Measurements from ENCODE around the gene RAB20. TPM values are rescaled to one million over a fixed set of nuclear protein-coding genes. Genes with fewer than 3 reads are reported as not detected.

The RAB20 gene
- total RNA-seq (2022; extraction: Qiagen RNA extraction; ENCODE audit: low read depth) = 0.69 to 1.6 TPM (median 1.1 TPM) in 5 replicates

DNA sequence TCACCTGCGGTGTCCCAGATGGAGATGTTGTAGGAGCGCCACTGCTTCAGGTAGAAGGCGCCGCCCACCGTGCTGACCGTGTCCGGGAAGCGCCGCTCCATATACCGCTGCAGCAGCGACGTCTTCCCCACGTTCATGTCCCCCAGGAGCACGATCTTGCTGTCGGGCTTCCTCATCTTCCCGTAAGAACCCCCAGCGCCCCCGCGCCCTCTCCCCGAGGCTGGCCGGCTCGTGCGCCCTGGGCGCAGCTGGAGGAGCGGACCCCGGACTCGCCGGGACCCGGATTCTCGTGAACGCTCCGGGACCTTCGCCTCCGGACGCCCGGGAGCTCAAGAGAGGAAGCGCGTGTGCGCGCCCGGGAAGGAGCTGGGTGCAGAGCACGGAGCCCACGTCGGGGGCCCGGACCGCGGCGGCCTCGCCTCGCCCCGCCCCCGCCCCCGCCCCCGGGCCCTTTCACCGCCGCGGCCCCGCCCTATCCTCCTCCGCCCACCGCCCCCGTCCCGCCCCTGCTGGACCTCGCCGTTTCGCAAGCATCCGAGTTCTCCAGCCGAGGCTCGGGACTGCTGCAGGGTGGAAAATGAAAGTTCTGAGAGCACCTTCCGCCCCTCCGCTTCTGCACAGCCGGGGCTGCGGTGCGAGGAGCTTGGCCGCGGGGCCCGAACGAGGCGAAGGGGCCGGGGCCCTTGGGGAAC lies at the start of gene RAB20:
Gene RAB20, minus strand, starts transcription at position 379 of the 692 bp plus-strand sequence. Its CDS starts 203 bp downstream, at position 176.

Other genes starting within 250 kb of the RAB20 start
- 13.2 to 19.0 TPM (median 17.7 TPM) in 5 replicates for gene NAXD, start 53.8 kb upstream of the RAB20 start, total RNA-seq (2022; extraction: Qiagen RNA extraction; ENCODE audit: low read depth)
- 48.7 to 62.9 TPM (median 54.5 TPM) in 5 replicates for gene CARS2, start 144.4 kb upstream of the RAB20 start, total RNA-seq (2022; extraction: Qiagen RNA extraction; ENCODE audit: low read depth)
- 11.1 to 14.1 TPM (median 12.3 TPM) in 5 replicates for gene ING1, start 152.0 kb upstream of the RAB20 start, total RNA-seq (2022; extraction: Qiagen RNA extraction; ENCODE audit: low read depth)